GM12878 (cell line): Measurements from ENCODE around the gene TGFBI.

ENCODE experiments used
- CEBPB ChIP-seq, 2 experiments: fragments of 150-350 bp in 1 of 2; IDR thresholded peaks; 2 replicates each; pipeline ENCODE4 v1.6.1; 2012 to 2014; ENCODE audit warnings: low read depth in 2 of 2, low read length in 2 of 2, borderline replicate concordance in 1 of 2, inconsistent platforms in 1 of 2
- PAX8 ChIP-seq: fragments of 450-650 bp; IDR thresholded peaks from 2 replicates; pipeline ENCODE4 v1.6.1; 2017; ENCODE audit warnings: mild to moderate bottlenecking, moderate library complexity
- RAD21 ChIP-seq: IDR thresholded peaks from 2 replicates; pipeline ENCODE4 v1.6.1; 2011; ENCODE audit warnings: mild to moderate bottlenecking, low read depth, low read length, moderate library complexity; ENCODE audit not compliant: insufficient read depth
- SMC3 ChIP-seq: IDR thresholded peaks from 2 replicates; pipeline ENCODE4 v1.6.1; 2011; ENCODE audit warnings: low read length, improper control_type of control experiment, borderline replicate concordance
- TF ChIP-seq, protein P1 (sequence below), 3 experiments: IDR thresholded peaks in 2 of 3; conservative IDR thresholded peaks in 1 of 3; 2 replicates each; pipeline ENCODE4 v1.5.1; 2011; ENCODE audit warnings: low read depth in 3 of 3, low read length in 3 of 3, mild to moderate bottlenecking in 3 of 3, control low read depth in 2 of 3, moderate library complexity in 2 of 3, inconsistent platforms in 1 of 3, mixed read lengths in 1 of 3; ENCODE audit not compliant: control insufficient read depth in 2 of 3, insufficient read depth in 1 of 3; ENCODE audit errors: extremely low read depth in 1 of 3
- TF ChIP-seq, protein P2 (sequence below): IDR thresholded peaks from 2 replicates; pipeline ENCODE4 v1.6.1; 2011; ENCODE audit warnings: low read depth, mild to moderate bottlenecking, low read length, moderate library complexity, borderline replicate concordance; ENCODE audit errors: extremely low read depth

DNA sequence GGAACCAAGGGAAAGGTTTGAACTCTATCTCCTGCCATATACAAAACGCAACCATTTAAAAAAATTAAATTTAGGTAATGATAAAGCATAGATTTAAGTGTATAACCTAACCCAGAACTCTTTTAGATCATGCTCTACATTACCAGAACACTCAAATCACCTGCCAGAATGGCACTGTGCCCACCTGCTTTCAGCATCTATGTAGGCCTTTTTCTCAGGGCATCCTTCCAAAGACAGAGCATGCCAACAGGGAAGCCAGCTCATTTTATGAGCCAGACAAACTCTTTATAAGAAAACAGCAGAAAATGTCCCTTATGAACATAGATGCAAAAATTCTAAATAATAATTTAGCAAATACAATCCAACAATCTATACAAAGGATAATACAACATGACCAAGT is 55.9 kb downstream of the TGFBI start:
- no peak for TF ChIP-seq PAX8
- TF ChIP-seq RAD21: no peak
- no peak for TF ChIP-seq SMC3
- TF ChIP-seq, protein P1, sequence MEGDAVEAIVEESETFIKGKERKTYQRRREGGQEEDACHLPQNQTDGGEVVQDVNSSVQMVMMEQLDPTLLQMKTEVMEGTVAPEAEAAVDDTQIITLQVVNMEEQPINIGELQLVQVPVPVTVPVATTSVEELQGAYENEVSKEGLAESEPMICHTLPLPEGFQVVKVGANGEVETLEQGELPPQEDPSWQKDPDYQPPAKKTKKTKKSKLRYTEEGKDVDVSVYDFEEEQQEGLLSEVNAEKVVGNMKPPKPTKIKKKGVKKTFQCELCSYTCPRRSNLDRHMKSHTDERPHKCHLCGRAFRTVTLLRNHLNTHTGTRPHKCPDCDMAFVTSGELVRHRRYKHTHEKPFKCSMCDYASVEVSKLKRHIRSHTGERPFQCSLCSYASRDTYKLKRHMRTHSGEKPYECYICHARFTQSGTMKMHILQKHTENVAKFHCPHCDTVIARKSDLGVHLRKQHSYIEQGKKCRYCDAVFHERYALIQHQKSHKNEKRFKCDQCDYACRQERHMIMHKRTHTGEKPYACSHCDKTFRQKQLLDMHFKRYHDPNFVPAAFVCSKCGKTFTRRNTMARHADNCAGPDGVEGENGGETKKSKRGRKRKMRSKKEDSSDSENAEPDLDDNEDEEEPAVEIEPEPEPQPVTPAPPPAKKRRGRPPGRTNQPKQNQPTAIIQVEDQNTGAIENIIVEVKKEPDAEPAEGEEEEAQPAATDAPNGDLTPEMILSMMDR (IDR thresholded peaks at IDR 0.05 in 2 of 3, conservative IDR thresholded peaks at IDR 0.05 in 1 of 3; ENCODE audit: control insufficient read depth in 2 of 3, extremely low read depth in 1 of 3, insufficient read depth in 1 of 3, low read depth in 3 of 3, low read length in 3 of 3): no peak
- TF ChIP-seq, protein P2, sequence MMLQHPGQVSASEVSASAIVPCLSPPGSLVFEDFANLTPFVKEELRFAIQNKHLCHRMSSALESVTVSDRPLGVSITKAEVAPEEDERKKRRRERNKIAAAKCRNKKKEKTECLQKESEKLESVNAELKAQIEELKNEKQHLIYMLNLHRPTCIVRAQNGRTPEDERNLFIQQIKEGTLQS: no peak
- TF ChIP-seq CEBPB (IDR thresholded peaks at IDR 0.05; ENCODE audit: borderline replicate concordance in 1 of 2, low read depth in 2 of 2, low read length in 2 of 2): no peak
